Naive thymus-derived CD4-positive, alpha-beta T cell (primary cell): Measurements from ENCODE around the gene RNF169. TPM values are rescaled to one million over a fixed set of nuclear protein-coding genes. Genes with fewer than 3 reads are reported as not detected.

ENCODE experiments used
- ATAC-seq: fragments of 150-1000 bp; cut with Tn5 transposase; 2 replicates; pipeline ENCODE4 v1.10.0; 2021; ENCODE audit warnings: mild to moderate bottlenecking, moderate library complexity
- CTCF ChIA-PET: fragments of 350-600 bp; sonication (Branson Sonifier 250); formaldehyde crosslinking; loops from one replicate; lab custom pipeline; 2021; ENCODE audit warnings: antibody characterized with exemption; lab: Charles Lee
- POLR2A ChIA-PET: fragments of 350-600 bp; sonication (Branson Sonifier 250); formaldehyde crosslinking; loops from one replicate; lab custom pipeline; 2021; ENCODE audit warnings: antibody characterized with exemption, inconsistent platforms; lab: Charles Lee
- DNase-seq, 9 donors: peaks; one replicate each; pipeline versions ENCODE4 v3.0.0 to v3.0.0-alpha.2; 2020 to 2022; ENCODE audit warnings: mixed read lengths in 1 of 9
- H3K27ac ChIP-seq: one replicate; pipeline ENCODE4 v1.7.0; 2013; ENCODE audit warnings: mild to moderate bottlenecking, low read depth, low read length, moderate library complexity
- H3K27me3 ChIP-seq, 2 donors: one replicate each; pipeline ENCODE4 v1.7.0; 2013; ENCODE audit warnings: low read length in 2 of 2, mild to moderate bottlenecking in 2 of 2, moderate library complexity in 2 of 2; ENCODE audit not compliant: control insufficient read depth in 2 of 2, insufficient read depth in 2 of 2
- H3K36me3 ChIP-seq, 3 experiments: 1 replicate in 2 of 3; 2 replicates in 1 of 3; pipeline ENCODE4 v1.7.0; 2013; ENCODE audit warnings: low read length in 3 of 3, mild to moderate bottlenecking in 3 of 3, moderate library complexity in 1 of 3; ENCODE audit not compliant: insufficient read depth in 3 of 3, control insufficient read depth in 2 of 3
- H3K4me1 ChIP-seq, 2 donors: one replicate each; pipeline ENCODE4 v1.7.0; 2013; ENCODE audit warnings: low read length in 2 of 2, mild to moderate bottlenecking in 2 of 2, moderate library complexity in 1 of 2; ENCODE audit not compliant: control insufficient read depth in 2 of 2, insufficient read depth in 2 of 2
- H3K4me3 ChIP-seq: 2 replicates; pipeline ENCODE4 v1.7.0; 2013; ENCODE audit warnings: mild to moderate bottlenecking, low read length
- H3K9me3 ChIP-seq, 3 experiments: 1 replicate in 2 of 3; 2 replicates in 1 of 3; pipeline ENCODE4 v1.7.0; 2013; ENCODE audit warnings: low read length in 3 of 3; ENCODE audit not compliant: control insufficient read depth in 2 of 3
- H3K27ac Mint-ChIP-seq, 9 donors: one replicate each; pipeline ENCODE4 v1.8.0; 2020 to 2022; ENCODE audit warnings: mixed read lengths in 9 of 9, mild to moderate bottlenecking in 8 of 9, moderate library complexity in 5 of 9, inconsistent platforms in 2 of 9
- H3K27me3 Mint-ChIP-seq, 5 donors: one replicate each; pipeline ENCODE4 v1.8.0; 2021 to 2022; ENCODE audit warnings: mixed read lengths in 5 of 5, mild to moderate bottlenecking in 1 of 5
- H3K36me3 Mint-ChIP-seq, 5 donors: one replicate each; pipeline ENCODE4 v1.8.0; 2020 to 2022; ENCODE audit warnings: mixed read lengths in 5 of 5, mild to moderate bottlenecking in 3 of 5, inconsistent platforms in 1 of 5
- H3K4me1 Mint-ChIP-seq, 7 donors: one replicate each; pipeline ENCODE4 v1.8.0; 2020 to 2022; ENCODE audit warnings: mixed read lengths in 7 of 7, mild to moderate bottlenecking in 3 of 7, inconsistent platforms in 1 of 7
- H3K4me3 Mint-ChIP-seq, 10 donors: one replicate each; pipeline ENCODE4 v1.8.0; 2020 to 2022; ENCODE audit warnings: mild to moderate bottlenecking in 10 of 10, mixed read lengths in 10 of 10, moderate library complexity in 6 of 10, inconsistent platforms in 2 of 10
- H3K9me3 Mint-ChIP-seq, 11 donors: one replicate each; pipeline ENCODE4 v1.8.0; 2020 to 2022; ENCODE audit warnings: mixed read lengths in 11 of 11, mild to moderate bottlenecking in 4 of 11, inconsistent platforms in 1 of 11, moderate library complexity in 1 of 11
- intact Hi-C, 2 donors: fragments of 100-400 bp; cut with micrococcal nuclease; formaldehyde crosslinking; loops; one replicate each; pipeline ENCODE4 v1.15.1; 2023
- polyA plus RNA-seq, 2 donors: library from polyadenylated mRNA; unstranded; fragments of 300-500 nt; fragmentation: Illumina TruSeq; gene quantifications; one replicate each; pipeline ENCODE4 v1.2.3, GENCODE V29; 2021
- total RNA-seq, 6 experiments: library from RNA in 5 of 6; stranded (reverse) in 5 of 6; gene quantifications; 1 replicate in 5 of 6; 2 replicates in 1 of 6; pipeline ENCODE4 v1.2.3 and lab custom pipeline; 2021 to 2026

Gene RNF169
- total and polyA plus RNA-seq, 7 experiments from 2014 or later: 1.1 to 25.5 (median 19.0) TPM

DNA sequence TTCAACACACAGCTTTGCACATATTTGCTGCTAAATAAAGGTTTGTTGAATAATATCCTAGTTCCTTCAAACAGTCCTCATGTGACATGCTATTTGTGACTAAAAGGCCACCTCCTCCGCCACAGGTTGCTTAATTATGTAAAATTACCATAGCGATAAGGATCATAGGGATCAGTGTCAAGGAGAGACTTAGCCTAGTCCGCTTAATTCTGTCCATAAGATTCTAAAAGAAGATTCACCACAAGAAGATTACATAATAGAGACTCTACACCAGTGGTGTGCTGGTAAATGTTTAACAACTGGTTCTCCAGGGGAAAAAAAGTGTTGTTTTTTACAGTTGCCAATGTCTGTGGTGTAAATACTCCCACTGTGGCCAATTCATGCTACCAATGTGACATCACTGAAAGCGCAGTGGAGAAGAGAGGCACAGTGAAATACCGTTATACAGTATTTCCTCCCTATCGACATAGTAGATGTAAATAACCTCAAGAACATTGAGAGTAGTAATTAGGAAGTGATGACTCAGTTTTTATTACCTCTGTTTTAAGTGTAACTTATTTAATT is 13.2 kb upstream of the RNF169 start:
- POLR2A ChIA-PET: no interaction called here
- intact Hi-C loops: loop anchor here in 1 of 2 donors (10.0 kb wide), 1 partner anchor 281 kb away; no protein-coding TSS in a partner anchor

DNA sequence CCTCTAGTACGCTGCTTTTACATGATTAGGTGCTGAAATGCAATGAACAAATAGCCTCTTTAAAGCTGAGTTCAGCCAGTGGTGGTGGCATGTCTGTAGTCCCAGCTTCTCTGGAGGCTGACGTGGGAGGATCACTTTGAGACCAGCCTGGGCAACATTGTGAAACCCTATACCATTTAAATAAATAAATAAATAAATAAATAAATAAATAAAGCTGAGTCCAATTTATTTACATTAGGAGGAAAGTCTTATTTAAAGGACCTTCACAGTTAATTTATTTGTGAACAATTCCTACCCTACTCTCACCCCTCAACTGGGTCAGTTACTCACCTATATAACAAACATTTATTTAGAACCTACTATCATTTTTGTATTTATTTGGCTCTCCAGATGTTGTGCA is 12.6 kb upstream of the RNF169 start:
- no peak overlapping the region for H3K27ac Mint-ChIP-seq

More for the DNA sequence above, 13.2 kb upstream of the RNF169 start:
- Histone ChIP-seq H3K4me3 (no peak overlapping the region), H3K4me1 (no peaks in the 10 kb centered on the region), H3K36me3 (no peaks in the 10 kb centered on the region), H3K9me3 (no peaks in the 10 kb centered on the region), H3K27me3 (no peaks in the 10 kb centered on the region), H3K27ac (no peak overlapping the region)
- DNase-seq (no peak), ATAC-seq (peak; percentile 26)
- Mint-ChIP-seq H3K9me3 (peaks cover 0 to 2% (median 0%) of the 10 kb centered on the region in 11 donors), H3K36me3 (peaks cover 0 to 6% (median 0%) of the 10 kb centered on the region in 5 donors), H3K4me1 (peaks cover 6 to 21% (median 11%) of the 10 kb centered on the region in 7 donors), H3K27me3 (peaks cover 37 to 66% (median 57%) of the 10 kb centered on the region in 5 donors), H3K27ac (no peak overlapping the region), H3K4me3 (no peak overlapping the region)
- CTCF ChIA-PET: interaction anchor here (1.3 kb wide), 1 partner anchor 11 kb away, joined by 3 read pairs; no protein-coding TSS in a partner anchor

DNA sequence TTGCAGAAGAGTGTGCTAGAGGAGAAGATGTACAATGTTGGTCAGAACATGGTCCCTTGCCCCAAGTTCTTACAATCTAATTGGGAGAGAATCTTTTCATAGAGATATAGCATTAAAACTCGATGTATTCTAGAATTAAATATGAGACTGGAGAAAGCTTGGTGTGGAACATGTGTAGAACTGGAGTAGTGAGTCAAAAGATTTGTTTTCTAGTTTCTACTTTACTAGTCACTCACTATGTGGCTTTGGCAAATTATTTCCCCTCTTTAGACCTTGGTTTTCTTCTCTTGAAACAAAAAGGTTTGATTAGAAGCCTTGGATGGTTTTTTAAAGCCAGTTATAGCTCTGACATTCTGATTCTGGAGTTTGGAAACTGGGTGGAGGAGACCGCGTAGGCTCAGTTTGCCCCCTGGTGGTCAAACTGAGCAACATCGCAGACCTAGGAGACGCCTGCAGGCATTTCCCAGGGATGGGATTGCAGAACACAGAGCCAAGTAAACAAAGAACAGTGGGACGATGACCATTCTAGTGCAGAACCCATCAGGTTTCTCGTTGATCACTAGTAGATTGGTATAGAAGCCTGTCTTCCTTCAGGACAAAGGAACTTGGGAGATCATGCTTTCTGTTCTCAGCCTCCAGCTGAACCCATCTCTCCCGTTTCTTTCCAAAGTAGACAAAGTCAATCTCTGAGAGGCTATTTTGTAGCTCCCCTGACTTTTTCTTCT is 8.9 kb upstream of the RNF169 start:
- Mint-ChIP-seq H3K4me3 (no peak overlapping the region), H3K4me1 (peaks cover 0 to 13% (median 3%) of the 10 kb centered on the region in 7 donors), H3K36me3 (no peaks in the 10 kb centered on the region), H3K9me3 (peaks cover 0 to 2% (median 0%) of the 10 kb centered on the region in 11 donors), H3K27ac (no peak overlapping the region), H3K27me3 (peaks cover 6 to 39% (median 23%) of the 10 kb centered on the region in 5 donors)
- ATAC-seq (peak; percentile 88), DNase-seq (peak in 5 of 9 donors; percentile 21 to 46 (median 41))
- intact Hi-C loops: loop anchor here (1.0 to 10.0 kb wide), 5 partner anchors 9 to 1075 kb away; partner anchors contain the start of genes RNF169 (in 1 of the 2), TPBGL (in 1 of the 2) and UVRAG (in 1 of the 2)
- Histone ChIP-seq H3K9me3 (no peaks in the 10 kb centered on the region), H3K27ac (no peak overlapping the region), H3K4me1 (no peaks in the 10 kb centered on the region), H3K4me3 (no peak overlapping the region), H3K27me3 (no peaks in the 10 kb centered on the region), H3K36me3 (no peaks in the 10 kb centered on the region)
- POLR2A ChIA-PET: no interaction called here
- CTCF ChIA-PET: interaction anchor here (0.6 to 1.8 kb wide), 7 partner anchors 10 to 672 kb away, joined by 3 to 11 read pairs (median 3); no protein-coding TSS in a partner anchor

More for the DNA sequence above, 12.6 kb upstream of the RNF169 start:
- Histone ChIP-seq H3K36me3 (no peaks in the 10 kb centered on the region), H3K27me3 (no peaks in the 10 kb centered on the region), H3K27ac (no peak overlapping the region), H3K9me3 (no peaks in the 10 kb centered on the region), H3K4me3 (no peak overlapping the region), H3K4me1 (no peaks in the 10 kb centered on the region)
- intact Hi-C loops: loop anchor here in 1 of 2 donors (10.0 kb wide), 1 partner anchor 281 kb away; no protein-coding TSS in a partner anchor
- no peak for ATAC-seq
- Mint-ChIP-seq H3K27me3 (peaks cover 31 to 60% (median 51%) of the 10 kb centered on the region in 5 donors), H3K4me1 (peaks cover 3 to 21% (median 6%) of the 10 kb centered on the region in 7 donors), H3K9me3 (peaks cover 0 to 2% (median 0%) of the 10 kb centered on the region in 11 donors), H3K36me3 (peaks cover 0 to 6% (median 0%) of the 10 kb centered on the region in 5 donors), H3K4me3 (no peak overlapping the region)
- ChIA-PET CTCF (no interaction called here), POLR2A (no interaction called here)
- DNase-seq: no peak

DNA sequence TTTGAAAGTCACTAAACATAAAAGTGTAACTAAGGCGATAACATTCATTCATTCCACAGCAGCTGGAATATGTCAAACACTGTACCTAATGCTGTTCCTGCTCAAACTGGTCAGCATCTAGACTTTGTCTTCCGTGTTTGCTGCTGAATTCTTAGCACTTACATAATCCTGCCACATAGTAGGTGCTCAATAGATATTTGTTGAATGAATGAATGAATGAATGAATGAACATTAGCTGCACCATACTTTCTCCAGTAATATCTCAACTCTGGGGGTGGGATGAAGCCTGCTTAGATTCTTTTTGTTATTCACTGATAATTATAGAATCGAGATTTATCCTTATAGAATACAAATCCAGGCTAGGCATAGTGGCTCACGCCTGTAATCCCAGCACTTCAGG is 6.6 kb upstream of the RNF169 start:
- CTCF ChIA-PET: interaction anchor here (1.3 kb wide), 1 partner anchor 16 kb away, joined by 3 read pairs; no protein-coding TSS in a partner anchor
- no peak for ATAC-seq
- intact Hi-C loops: loop anchor here (10.0 kb wide), 2 partner anchors 503 to 1073 kb away; partner anchors contain the start of genes TPBGL (in 1 of the 2) and UVRAG (in 1 of the 2)
- no peaks in the 10 kb centered on the region for H3K9me3 Mint-ChIP-seq
- no peak overlapping the region for H3K27ac Mint-ChIP-seq
- H3K4me1 Mint-ChIP-seq: peaks cover 0 to 13% (median 5%) of the 10 kb centered on the region in 7 donors
- Histone ChIP-seq H3K36me3 (no peaks in the 10 kb centered on the region), H3K9me3 (no peaks in the 10 kb centered on the region), H3K4me3 (no peak overlapping the region), H3K4me1 (no peaks in the 10 kb centered on the region), H3K27me3 (no peaks in the 10 kb centered on the region), H3K27ac (no peak overlapping the region)
- no peak overlapping the region for H3K4me3 Mint-ChIP-seq
- H3K36me3 Mint-ChIP-seq: no peaks in the 10 kb centered on the region
- DNase-seq: no peak
- POLR2A ChIA-PET: no interaction called here
- H3K27me3 Mint-ChIP-seq: peaks cover 0 to 23% (median 6%) of the 10 kb centered on the region in 5 donors

DNA sequence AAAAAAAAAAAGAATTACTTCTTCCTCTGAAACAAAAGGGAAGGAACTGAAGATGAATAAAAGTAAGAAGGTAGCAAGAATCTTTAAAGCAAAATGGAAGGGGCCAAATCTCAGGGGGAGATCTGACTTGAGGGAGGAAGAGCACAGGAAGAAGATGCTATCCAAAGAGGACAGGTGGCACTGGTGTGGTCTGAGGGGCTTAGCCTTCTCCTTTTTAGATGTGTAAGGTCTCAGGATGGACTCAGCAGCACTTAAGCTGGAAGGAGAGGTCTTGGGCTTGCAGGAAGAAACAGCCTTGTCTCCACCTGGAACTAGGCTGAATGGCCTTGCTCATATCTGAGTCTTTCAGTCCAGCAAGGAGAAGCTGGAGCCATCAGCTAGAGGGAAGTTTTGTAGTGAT is 5.0 kb upstream of the RNF169 start:
- ChIA-PET CTCF (no interaction called here), POLR2A (no interaction called here)
- peaks cover 0 to 16% (median 6%) of the 10 kb centered on the region in 5 donors for H3K27me3 Mint-ChIP-seq
- H3K4me3 Mint-ChIP-seq: peak overlapping the region in 2 of 10 donors; percentile 1 to 25
- ATAC-seq: no peak
- H3K27ac Mint-ChIP-seq: peak overlapping the region in 3 of 9 donors; percentile 56 to 62 (median 62)
- no peaks in the 10 kb centered on the region for H3K9me3 ChIP-seq
- H3K9me3 Mint-ChIP-seq: no peaks in the 10 kb centered on the region
- no peaks in the 10 kb centered on the region for H3K27me3 ChIP-seq
- H3K4me1 Mint-ChIP-seq: peaks cover 12 to 29% (median 20%) of the 10 kb centered on the region in 7 donors
- H3K4me1 ChIP-seq: peaks cover 10 to 11% of the 10 kb centered on the region in 2 donors
- H3K27ac ChIP-seq: no peak overlapping the region
- no peaks in the 10 kb centered on the region for H3K36me3 ChIP-seq
- no peaks in the 10 kb centered on the region for H3K36me3 Mint-ChIP-seq
- H3K4me3 ChIP-seq: no peak overlapping the region
- DNase-seq: no peak
- intact Hi-C loops: loop anchor here (10.0 kb wide), 2 partner anchors 501 to 1071 kb away; partner anchors contain the start of genes TPBGL (in 1 of the 2) and UVRAG (in 1 of the 2)

DNA sequence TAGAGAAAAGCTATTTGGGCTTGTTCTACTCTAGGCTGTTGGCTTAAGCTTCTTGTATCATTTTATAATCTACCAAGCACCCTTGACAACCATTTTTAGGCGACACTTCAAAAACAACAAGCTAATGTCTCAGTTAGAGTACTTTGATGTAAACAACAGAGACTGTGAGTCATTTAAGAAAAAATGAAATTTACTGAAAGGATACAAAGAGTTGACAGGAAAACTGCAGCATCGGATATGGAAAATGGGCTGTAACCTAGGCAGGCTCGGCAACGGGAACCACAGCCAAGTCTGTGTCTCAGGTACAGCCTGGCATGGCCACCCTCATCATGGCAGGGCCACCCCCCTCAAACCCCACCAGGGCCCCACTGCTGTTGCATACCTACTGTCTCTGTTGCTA is 4.4 kb upstream of the RNF169 start:
- POLR2A ChIA-PET: no interaction called here
- intact Hi-C loops: loop anchor here (10.0 kb wide), 2 partner anchors 501 to 1071 kb away; partner anchors contain the start of genes TPBGL (in 1 of the 2) and UVRAG (in 1 of the 2)
- H3K36me3 Mint-ChIP-seq: no peaks in the 10 kb centered on the region
- DNase-seq (no peak), ATAC-seq (no peak)
- CTCF ChIA-PET: no interaction called here
- H3K27ac Mint-ChIP-seq: peak overlapping the region in 1 of 9 donors; percentile 62
- H3K9me3 Mint-ChIP-seq: no peaks in the 10 kb centered on the region
- peaks cover 13 to 28% (median 20%) of the 10 kb centered on the region in 7 donors for H3K4me1 Mint-ChIP-seq
- peaks cover 0 to 9% (median 1%) of the 10 kb centered on the region in 5 donors for H3K27me3 Mint-ChIP-seq
- Histone ChIP-seq H3K4me1 (peaks cover 11% of the 10 kb centered on the region in 2 donors), H3K4me3 (no peak overlapping the region), H3K27me3 (no peaks in the 10 kb centered on the region), H3K9me3 (no peaks in the 10 kb centered on the region), H3K36me3 (peaks cover 0 to 3% (median 0%) of the 10 kb centered on the region in 3 experiments), H3K27ac (no peak overlapping the region)
- no peak overlapping the region for H3K4me3 Mint-ChIP-seq
